GM10266 (cell line): ENCODE measurements around the gene ZNF490.

Experiments
- DNase-seq: peaks from one replicate; pipeline ENCODE4 v3.0.0; 2012; ENCODE audit errors: extremely low spot score
- CTCF ChIP-seq: IDR thresholded peaks from 2 replicates; pipeline ENCODE4 v1.5.1; 2012; ENCODE audit warnings: mild to moderate bottlenecking, low read depth; ENCODE audit not compliant: control insufficient read depth, insufficient read depth; ENCODE audit errors: missing control alignments

The ZNF490 gene

GRCh38 chr19:12610540-12611360, at the start of gene ZNF490, which contains the start of gene ZNF791:
Gene ZNF490, minus strand, starts transcription at chr19:12610813. Its CDS starts 133 bp downstream, at chr19:12610680.
Gene ZNF791, plus strand, starts transcription at chr19:12610920. Its CDS starts 160 bp downstream, at chr19:12611080.
- no peak for TF ChIP-seq CTCF
- DNase-seq, result peak; percentile 95

GRCh38 chr19:12657966-12658365, 47.4 kb upstream of the ZNF490 start:
- DNase-seq, result no peak
- TF ChIP-seq CTCF, result no peak

- no peak for TF ChIP-seq CTCF
- no peak for DNase-seq
Observed at GRCh38 chr19:12656899-12657571, 46.4 kb upstream of the ZNF490 start.

- TF ChIP-seq CTCF, result no peak
- no peak for DNase-seq
Observed at GRCh38 chr19:12655546-12655945, 44.9 kb upstream of the ZNF490 start.

GRCh38 chr19:12652219-12652618, 41.6 kb upstream of the ZNF490 start:
- no peak for TF ChIP-seq CTCF
- peak; percentile 8 for DNase-seq

GRCh38 chr19:12649941-12650340, 39.3 kb upstream of the ZNF490 start:
- peak; percentile 17 for DNase-seq
- no peak for TF ChIP-seq CTCF

- TF ChIP-seq CTCF, result no peak
- peak; percentile 17 for DNase-seq
Observed at GRCh38 chr19:12648088-12648487, 37.5 kb upstream of the ZNF490 start.
